SK-N-SH (cell line): Measurements from ENCODE around the gene PTTG1IP2. TPM values are rescaled to one million over a fixed set of nuclear protein-coding genes. Genes with fewer than 3 reads are reported as not detected.

Experiments
- CTCF ChIA-PET: fragments of 300-600, 350-600 bp; formaldehyde crosslinking; extraction: SDS; loops from one replicate; lab custom pipeline; 2021; lab: Yijun Ruan, JAX
- POLR2A ChIA-PET: fragments of 350-600 bp; sonication (Branson Sonifier 250); formaldehyde crosslinking; extraction: SDS; loops from one replicate; lab custom pipeline; 2020; ENCODE audit warnings: antibody characterized with exemption, inconsistent platforms; lab: Yijun Ruan, JAX
- DNase-seq: peaks from one replicate; pipeline ENCODE4 v3.0.0; 2012
- H2AFZ ChIP-seq: fragments of 200-600 bp; sonication (generic); 2 replicates; pipeline ENCODE4 v1.8.1; 2016; ENCODE audit warnings: antibody characterized with exemption, mild to moderate bottlenecking, low read depth
- H3F3A ChIP-seq: fragments of 200-600 bp; sonication (generic); replicated peaks from 2 replicates; pipeline ENCODE3; 2016; ENCODE audit warnings: antibody characterized with exemption, mild to moderate bottlenecking; ENCODE audit not compliant: insufficient read depth
- H3K27ac ChIP-seq, 2 experiments: fragments of 200-500 bp in 1 of 2; fragments of 200-600 bp in 1 of 2; sonication (Bioruptor generic) in 1 of 2; sonication (generic), shearing (Covaris generic) in 1 of 2; 2 replicates each; pipeline versions ENCODE4 v1.5.1 to v1.6.1; 2014 to 2016; ENCODE audit warnings: low read depth in 2 of 2, inconsistent platforms in 1 of 2, low read length in 1 of 2, mild to moderate bottlenecking in 1 of 2, mixed read lengths in 1 of 2
- H3K27me3 ChIP-seq: fragments of 200-600 bp; sonication (generic), shearing (Covaris generic); 2 replicates; pipeline ENCODE4 v1.6.1; 2016; ENCODE audit warnings: mixed run types; ENCODE audit not compliant: insufficient read depth
- H3K36me3 ChIP-seq, 2 experiments: fragments of 200-500 bp in 1 of 2; fragments of 200-600 bp in 1 of 2; sonication (Bioruptor generic) in 1 of 2; sonication (generic) in 1 of 2; replicated peaks in 1 of 2; 2 replicates each; pipeline versions ENCODE3 to v1.5.1; 2014 to 2016; ENCODE audit warnings: low read length in 1 of 2, mild to moderate bottlenecking in 1 of 2; ENCODE audit not compliant: insufficient read depth in 2 of 2, control insufficient read depth in 1 of 2
- H3K4me1 ChIP-seq, 2 experiments: fragments of 200-500 bp in 1 of 2; fragments of 200-600 bp in 1 of 2; sonication (Bioruptor generic) in 1 of 2; sonication (generic), shearing (Covaris generic) in 1 of 2; 2 replicates each; pipeline versions ENCODE4 v1.5.1 to v1.6.1; 2014 to 2016; ENCODE audit warnings: low read depth in 1 of 2, low read length in 1 of 2, mixed run types in 1 of 2; ENCODE audit not compliant: insufficient read depth in 2 of 2, control insufficient read depth in 1 of 2
- H3K4me2 ChIP-seq: fragments of 200-600 bp; sonication (generic), shearing (Covaris generic); 2 replicates; pipeline ENCODE4 v1.6.1; 2017; ENCODE audit warnings: mixed run types
- H3K4me3 ChIP-seq, 2 experiments: fragments of 200-500 bp in 1 of 2; fragments of 200-600 bp in 1 of 2; sonication (Bioruptor generic) in 1 of 2; sonication (generic), shearing (Covaris generic) in 1 of 2; 2 replicates each; pipeline versions ENCODE4 v1.5.1 to v1.8.1; 2014 to 2016; ENCODE audit warnings: low read depth in 2 of 2, inconsistent platforms in 1 of 2, low read length in 1 of 2, mild to moderate bottlenecking in 1 of 2, mixed read lengths in 1 of 2, moderate library complexity in 1 of 2
- H3K79me2 ChIP-seq: fragments of 200-600 bp; sonication (generic); 2 replicates; pipeline ENCODE4 v1.8.1; 2017; ENCODE audit warnings: mild to moderate bottlenecking; ENCODE audit not compliant: insufficient read depth
- H3K9ac ChIP-seq: fragments of 200-600 bp; sonication (generic); 2 replicates; pipeline ENCODE4 v1.6.1; 2017; ENCODE audit warnings: mixed run types
- H3K9me2 ChIP-seq: fragments of 200-600 bp; sonication (generic); 2 replicates; pipeline ENCODE4 v1.6.1; 2017; ENCODE audit warnings: mixed run types
- H3K9me3 ChIP-seq: fragments of 200-600 bp; sonication (generic); 2 replicates; pipeline ENCODE4 v1.6.1; 2017; ENCODE audit warnings: mixed run types, mild to moderate bottlenecking, moderate library complexity
- H4K20me1 ChIP-seq: fragments of 200-600 bp; sonication (generic); 2 replicates; pipeline ENCODE4 v1.6.1; 2017; ENCODE audit warnings: mild to moderate bottlenecking, mixed run types; ENCODE audit not compliant: insufficient read depth
- CTCF ChIP-seq: fragments of 200-600 bp; sonication (generic); IDR thresholded peaks from 2 replicates; pipeline ENCODE4 v1.6.1; 2017; ENCODE audit warnings: antibody characterized with exemption, mild to moderate bottlenecking, moderate library complexity
- ELF1 ChIP-seq: IDR thresholded peaks from 2 replicates; pipeline ENCODE4 v1.4.0; 2012
- FOSL2 ChIP-seq: IDR thresholded peaks from 2 replicates; pipeline ENCODE4 v1.4.0; 2012; ENCODE audit warnings: low read depth, mild to moderate bottlenecking, moderate library complexity, borderline replicate concordance
- FOXJ3 ChIP-seq: sonication (generic); formaldehyde crosslinking; IDR thresholded peaks from 2 replicates; pipeline ENCODE4 v1.5.1; 2020; ENCODE audit warnings: mild to moderate bottlenecking, missing genetic modification reagents
- FOXM1 ChIP-seq: IDR thresholded peaks from 2 replicates; pipeline ENCODE4 v1.4.0; 2012; ENCODE audit warnings: low read depth, mild to moderate bottlenecking
- GABPA ChIP-seq: IDR thresholded peaks from 2 replicates; pipeline ENCODE4 v1.4.0; 2012; ENCODE audit warnings: low read depth, mild to moderate bottlenecking
- IRF3 ChIP-seq: fragments of 150-350 bp; IDR thresholded peaks from 2 replicates; pipeline ENCODE4 v1.6.1; 2016; ENCODE audit warnings: mild to moderate bottlenecking, low read depth, low read length
- MXI1 ChIP-seq: IDR thresholded peaks from 2 replicates; pipeline ENCODE4 v1.6.1; 2012; ENCODE audit warnings: mild to moderate bottlenecking, low read depth, low read length, improper control_type of control experiment
- NFIC ChIP-seq: IDR thresholded peaks from 2 replicates; pipeline ENCODE4 v1.4.0; 2012; ENCODE audit warnings: borderline replicate concordance
- RAD21 ChIP-seq: IDR thresholded peaks from 2 replicates; pipeline ENCODE4 v1.6.1; 2012; ENCODE audit warnings: mild to moderate bottlenecking, low read length
- RCOR1 ChIP-seq: fragments of 150-350 bp; IDR thresholded peaks from 2 replicates; pipeline ENCODE4 v1.6.1; 2017; ENCODE audit warnings: antibody characterized with exemption, low read length
- REST ChIP-seq: IDR thresholded peaks from 2 replicates; pipeline ENCODE4 v1.6.1; 2012; ENCODE audit warnings: mild to moderate bottlenecking, low read depth, low read length, moderate library complexity
- RFX5 ChIP-seq: IDR thresholded peaks from 2 replicates; pipeline ENCODE4 v1.6.1; 2012; ENCODE audit warnings: mild to moderate bottlenecking, improper control_type of control experiment, low read length
- TAF1 ChIP-seq: IDR thresholded peaks from 2 replicates; pipeline ENCODE4 v1.6.1; 2012; ENCODE audit warnings: low read depth, mild to moderate bottlenecking, low read length, moderate library complexity, borderline replicate concordance
- YY1 ChIP-seq: IDR thresholded peaks from 2 replicates; pipeline ENCODE4 v1.4.0; 2012; ENCODE audit warnings: low read depth, mild to moderate bottlenecking
- WGBS: methylation state at CpG from one replicate; pipeline ENCODE4 v1.1.6; 2017; ENCODE audit warnings: low lambda C conversion rate; 5-methylcytosine and 5-hydroxymethylcytosine counted together
- polyA plus RNA-seq, 3 experiments: library from polyadenylated mRNA; depleted of rRNA; stranded (reverse); fragments of >200 nt; gene quantifications; 2 replicates each; pipeline ENCODE4 v1.2.3, GENCODE V29; 2012
- TF ChIP-seq, protein P1 (sequence below): IDR thresholded peaks from 2 replicates; pipeline ENCODE4; 2012

The PTTG1IP2 gene
- polyA plus RNA-seq, 1 of the 3 experiments (the other 2 are of a cell fraction), result not detected

DNA sequence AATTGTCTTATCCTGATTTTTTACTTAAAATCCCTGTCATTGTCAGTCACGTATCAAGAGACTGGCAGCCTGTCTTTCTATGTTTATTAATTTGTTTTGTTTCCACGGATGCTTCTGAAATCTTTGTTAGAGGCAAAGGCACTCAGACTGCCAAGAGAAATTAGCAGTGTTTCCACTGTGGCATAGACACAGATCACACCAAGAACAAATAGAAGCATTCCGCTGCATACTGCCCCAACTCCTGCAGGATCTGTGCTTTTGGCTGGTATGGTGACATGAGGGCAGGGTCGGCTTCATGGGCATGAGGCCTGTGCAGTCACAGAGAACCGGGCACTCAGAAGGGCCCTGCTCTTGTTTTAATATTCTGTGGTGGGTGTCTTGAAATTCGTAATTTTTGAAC lies 47.8 kb upstream of the PTTG1IP2 start:
- Histone ChIP-seq H3K79me2 (no peaks in the 10 kb centered on the region; the same call in 1 of the 2 replicates), H3F3A (peaks cover 7% of the 10 kb centered on the region), H3K4me3 (no peak overlapping the region), H3K27me3 (no peaks in the 10 kb centered on the region), H3K4me1 (no peaks in the 10 kb centered on the region; a peak in 1 of 4 replicates), H3K9me2 (no peaks in the 10 kb centered on the region), H3K36me3 (peaks cover 6 to 8% of the 10 kb centered on the region in 2 experiments), H4K20me1 (no peaks in the 10 kb centered on the region), H3K4me2 (no peak overlapping the region), H2AFZ (no peak overlapping the region), H3K9me3 (no peaks in the 10 kb centered on the region), H3K27ac (no peak overlapping the region), H3K9ac (no peak overlapping the region)
- CTCF ChIA-PET, result interaction anchor here (0.6 to 2.0 kb wide), 4 partner anchors 10 to 1995 kb away, joined by 3 to 5 read pairs (median 4); no protein-coding TSS in a partner anchor
- no peak for TF ChIP-seq RCOR1
- TF ChIP-seq GABPA, result no peak
- no peak for TF ChIP-seq TAF1
- no peak for TF ChIP-seq FOXJ3 (CRISPR knock-in tag)
- TF ChIP-seq YY1, result no peak
- TF ChIP-seq, protein P1, sequence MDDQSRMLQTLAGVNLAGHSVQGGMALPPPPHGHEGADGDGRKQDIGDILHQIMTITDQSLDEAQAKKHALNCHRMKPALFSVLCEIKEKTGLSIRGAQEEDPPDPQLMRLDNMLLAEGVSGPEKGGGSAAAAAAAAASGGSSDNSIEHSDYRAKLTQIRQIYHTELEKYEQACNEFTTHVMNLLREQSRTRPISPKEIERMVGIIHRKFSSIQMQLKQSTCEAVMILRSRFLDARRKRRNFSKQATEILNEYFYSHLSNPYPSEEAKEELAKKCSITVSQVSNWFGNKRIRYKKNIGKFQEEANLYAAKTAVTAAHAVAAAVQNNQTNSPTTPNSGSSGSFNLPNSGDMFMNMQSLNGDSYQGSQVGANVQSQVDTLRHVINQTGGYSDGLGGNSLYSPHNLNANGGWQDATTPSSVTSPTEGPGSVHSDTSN, result no peak
- TF ChIP-seq ELF1, result no peak
- no peak for TF ChIP-seq CTCF
- no peak for TF ChIP-seq RAD21
- TF ChIP-seq NFIC, result no peak
- TF ChIP-seq IRF3, result no peak
- TF ChIP-seq MXI1, result no peak
- no peak for TF ChIP-seq REST
- no peak for TF ChIP-seq FOSL2
- TF ChIP-seq FOXM1, result no peak
- no peak for TF ChIP-seq RFX5
- 90% methylated on average over 6 of the region's 6 CpGs for WGBS
- no peak for DNase-seq
- POLR2A ChIA-PET, result no interaction called here
